ENCODE data around the gene GM2A.
"Not testable (repeated sequence)": the region's sequence is repeated elsewhere in the genome, so short reads cannot be mapped to it uniquely, and the experiment has no call there.

GM2A gene

DNA sequence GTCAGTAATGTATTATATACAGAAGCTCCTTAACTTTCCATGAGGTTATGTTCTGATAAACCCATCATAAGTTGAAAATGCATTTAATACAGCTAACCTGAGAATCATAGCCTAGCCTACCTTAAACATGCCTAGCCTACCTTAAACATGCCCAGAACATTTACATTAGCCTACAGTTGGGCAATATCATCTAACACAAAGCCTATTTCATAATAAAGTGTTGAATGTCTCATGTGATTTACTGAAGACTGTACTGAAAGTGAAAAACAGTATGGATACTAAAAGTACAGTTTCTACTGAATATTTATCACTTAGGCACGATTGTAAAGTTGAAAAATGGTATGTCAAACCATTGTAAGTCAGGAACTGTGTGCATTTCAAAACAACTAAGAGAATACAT lies 1.6 kb downstream of the GM2A start:
- DNase-seq (ENCODE audit: low spot score): no peak

DNA sequence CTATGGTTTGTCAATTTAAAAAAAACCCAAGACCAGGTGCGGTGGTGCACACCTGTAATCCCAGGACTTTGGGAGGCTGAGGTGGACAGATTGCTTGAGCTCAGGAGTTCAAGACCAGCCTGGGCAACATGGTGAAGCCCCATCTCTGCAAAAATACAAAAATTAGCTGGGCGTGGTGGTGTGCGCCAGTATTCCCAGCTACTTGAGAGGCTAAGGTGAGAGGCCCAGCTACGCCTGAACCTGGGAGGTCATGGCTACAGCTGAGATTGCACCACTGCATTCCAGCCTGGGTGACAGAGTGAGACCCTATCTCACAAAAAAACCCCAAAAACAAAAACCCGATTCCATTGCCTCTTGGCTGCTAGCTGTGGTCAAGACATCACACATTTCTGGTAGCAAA lies 2.0 kb downstream of the GM2A start:
- not testable (repeated sequence) for DNase-seq (ENCODE audit: low spot score)

DNA sequence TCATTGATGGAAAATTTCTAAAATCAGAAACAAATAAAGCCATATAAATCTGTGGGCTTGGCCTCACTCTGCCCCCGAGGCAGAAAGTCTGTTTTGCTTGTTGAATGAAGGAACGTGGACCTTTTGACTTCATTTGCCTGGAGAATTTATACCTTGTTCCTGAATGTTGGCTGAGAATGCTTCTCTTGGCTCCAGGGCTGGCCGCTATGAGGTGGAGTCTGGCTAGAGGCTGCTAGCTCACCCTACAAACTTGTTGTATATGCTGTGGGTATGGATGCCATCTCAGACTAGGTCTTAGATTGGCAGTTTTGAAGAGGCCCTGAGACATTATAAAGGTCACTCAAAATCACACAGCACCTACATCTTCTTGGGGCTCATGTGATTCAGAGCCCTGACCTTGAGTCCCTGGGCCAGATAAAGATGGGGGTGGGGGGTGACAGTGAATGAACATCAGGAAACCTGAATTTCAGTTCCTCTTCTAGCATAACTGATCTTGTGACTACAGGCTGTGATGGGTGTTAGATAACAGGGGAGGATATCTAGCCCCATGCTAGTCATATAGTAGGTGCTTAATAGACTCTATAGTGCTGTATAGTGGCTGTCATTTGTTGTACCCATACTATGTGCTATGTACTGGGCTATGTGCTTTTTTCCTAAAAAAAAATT lies 2.8 kb downstream of the GM2A start:
- no peak for DNase-seq (ENCODE audit: low spot score)

DNA sequence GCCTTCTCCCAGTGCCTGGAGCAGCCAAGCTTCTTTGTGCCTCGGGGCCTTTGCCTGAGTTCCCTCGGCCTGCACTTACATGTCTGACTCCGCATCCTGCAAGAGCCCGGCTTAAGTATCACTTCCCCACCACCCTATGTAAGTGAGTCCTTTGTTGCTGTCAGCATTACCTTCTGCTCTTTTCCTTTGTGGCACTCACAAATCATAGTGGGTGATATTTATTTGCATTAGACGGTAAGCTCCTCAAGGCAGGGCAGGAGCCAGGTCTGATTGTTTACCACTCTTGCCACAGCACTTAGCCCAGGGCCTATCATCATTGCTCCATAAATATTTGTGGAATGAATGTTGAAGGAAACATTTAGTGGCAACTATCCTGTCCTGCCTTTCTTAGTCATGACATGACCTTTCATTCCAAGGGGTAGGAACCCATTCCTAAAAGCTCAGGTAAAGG lies 4.8 kb downstream of the GM2A start:
- peak; percentile 33 for DNase-seq (ENCODE audit: low spot score)

DNA sequence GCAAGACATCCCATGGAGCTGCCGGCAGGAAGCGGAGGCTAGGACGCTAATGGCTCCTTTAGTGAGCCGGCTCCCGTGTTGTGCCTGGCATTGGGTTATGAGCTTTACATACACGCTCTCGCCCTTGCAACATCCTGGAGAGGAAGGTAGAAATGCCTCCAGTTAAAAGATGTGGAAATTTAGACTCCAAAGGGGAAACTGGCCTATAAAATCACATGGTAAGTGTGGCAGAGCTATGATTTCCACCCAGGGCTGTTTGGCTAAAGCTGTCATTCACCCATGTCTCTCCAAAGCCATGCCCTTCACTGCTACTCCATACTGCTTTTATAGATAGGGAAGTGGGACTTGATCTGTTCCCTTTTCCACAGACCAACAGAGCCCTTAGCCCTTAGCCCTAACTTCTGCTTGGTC lies 5.2 kb downstream of the GM2A start:
- no peak for DNase-seq (ENCODE audit: low spot score)

DNA sequence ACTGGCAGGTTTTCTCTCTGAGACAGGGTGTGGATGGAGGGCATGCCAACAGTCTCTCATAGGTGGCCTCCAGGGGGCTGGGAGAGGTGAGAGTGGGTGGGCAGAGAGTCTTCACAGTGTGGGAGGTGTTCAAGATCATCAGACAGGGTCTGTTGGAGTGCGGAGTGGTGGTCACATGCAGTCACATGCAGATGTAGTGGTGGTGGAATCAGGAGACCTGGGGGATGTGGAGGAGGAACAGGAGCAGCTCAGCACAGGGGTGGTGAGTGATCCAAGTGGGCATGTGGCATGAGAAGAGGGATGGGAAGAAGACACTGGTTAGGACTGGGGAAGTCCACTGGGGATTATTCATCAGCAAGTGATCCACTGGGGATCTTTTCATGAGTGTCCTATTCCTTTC lies 5.8 kb downstream of the GM2A start:
- DNase-seq (ENCODE audit: low spot score): no peak

DNA sequence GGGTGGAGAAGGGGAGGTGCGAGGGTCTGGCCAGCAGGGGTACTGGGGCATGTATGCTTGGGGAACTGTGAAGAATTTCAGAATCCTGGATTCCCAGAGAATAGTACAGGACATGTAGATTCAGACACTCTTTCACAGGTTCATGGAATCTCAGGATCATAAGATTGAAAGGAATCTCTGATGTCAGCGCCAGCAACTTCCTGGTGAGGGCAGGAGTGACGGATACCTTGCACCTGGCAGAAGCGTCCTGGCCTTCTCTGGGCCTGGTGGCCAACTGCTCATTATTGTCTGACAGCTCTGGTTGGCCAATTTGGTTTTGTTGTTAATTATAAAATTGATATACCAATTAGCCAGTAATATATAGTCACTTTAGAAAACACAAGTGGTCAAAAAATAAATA lies 6.9 kb downstream of the GM2A start:
- DNase-seq (ENCODE audit: low spot score): no peak

DNA sequence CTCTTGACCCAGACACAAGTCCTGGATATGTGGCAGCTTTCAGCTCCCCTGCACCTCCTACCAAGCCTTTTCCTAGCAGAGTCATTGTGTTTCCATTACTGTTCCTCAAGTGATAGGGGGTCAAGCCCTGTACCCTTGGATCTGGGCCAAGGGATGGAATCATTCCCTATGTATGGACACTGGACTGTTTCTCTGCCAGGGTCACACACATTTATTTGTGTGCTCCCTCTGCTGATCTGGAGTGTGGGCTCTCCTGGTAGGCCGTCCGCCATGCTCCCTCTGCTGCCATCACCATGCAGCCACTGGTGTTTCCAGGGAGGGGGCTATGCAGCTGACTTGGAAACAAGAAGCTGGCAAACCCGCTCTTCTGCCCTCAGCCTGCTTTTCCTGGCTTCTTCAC lies 9.5 kb downstream of the GM2A start:
- no peak for DNase-seq (ENCODE audit: low spot score)

DNA sequence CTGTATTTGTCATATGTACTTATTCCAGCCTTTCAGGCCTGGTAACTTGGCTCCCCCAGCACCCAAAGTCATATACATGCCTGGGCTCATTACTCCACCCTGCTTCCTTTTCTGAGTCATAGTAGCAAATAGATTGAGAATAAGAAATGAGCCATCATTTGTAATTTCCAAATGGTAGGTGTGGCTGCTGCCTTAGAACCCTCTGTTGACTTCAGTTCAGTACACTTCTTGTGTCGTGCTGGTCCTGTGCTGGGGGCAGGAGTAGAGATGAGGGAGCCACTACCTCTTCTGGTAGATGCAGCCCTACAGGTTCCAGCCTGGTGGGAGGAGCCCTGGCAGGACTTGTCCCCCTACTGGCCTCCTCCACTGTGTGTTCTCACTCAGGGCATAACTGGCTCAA lies 11.1 kb downstream of the GM2A start:
- DNase-seq (ENCODE audit: low spot score): peak; percentile 75

DNA sequence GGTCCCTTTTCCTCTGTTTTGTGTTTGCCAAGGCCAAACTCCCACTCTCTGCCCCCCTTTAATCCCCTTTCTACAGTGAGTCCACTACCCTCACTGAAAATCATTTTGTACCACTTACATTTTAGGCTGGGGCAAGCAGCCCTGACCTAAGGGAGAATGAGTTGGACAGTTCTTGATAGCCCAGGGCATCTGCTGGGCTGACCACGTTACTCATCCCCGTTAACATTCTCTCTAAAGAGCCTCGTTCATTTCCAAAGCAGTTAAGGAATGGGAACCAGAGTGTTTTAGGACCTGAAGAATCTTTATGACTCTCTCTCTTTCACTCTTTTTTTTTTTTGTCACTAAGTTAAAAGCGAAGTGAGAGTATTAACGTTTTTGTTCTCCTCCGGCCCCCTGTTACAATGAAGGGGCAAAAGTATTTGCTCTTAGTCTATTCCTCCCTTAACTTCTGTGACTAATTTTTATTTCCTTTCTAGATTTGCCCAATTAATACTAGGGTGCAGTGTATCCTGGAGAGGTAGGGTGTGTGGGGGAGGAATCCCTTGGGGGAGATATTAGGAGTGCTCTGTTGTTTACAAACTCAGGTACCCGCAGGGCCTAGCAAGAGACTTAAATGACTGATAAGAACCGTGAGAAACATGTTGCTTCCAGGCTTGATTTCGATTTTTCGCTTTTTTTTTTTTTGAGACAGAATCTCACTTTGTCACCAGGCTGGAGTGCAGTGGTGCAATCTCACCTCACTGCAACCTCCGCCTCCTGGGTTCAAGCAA lies 14.7 kb downstream of the GM2A start:
- no peak for DNase-seq (ENCODE audit: low spot score)

DNA sequence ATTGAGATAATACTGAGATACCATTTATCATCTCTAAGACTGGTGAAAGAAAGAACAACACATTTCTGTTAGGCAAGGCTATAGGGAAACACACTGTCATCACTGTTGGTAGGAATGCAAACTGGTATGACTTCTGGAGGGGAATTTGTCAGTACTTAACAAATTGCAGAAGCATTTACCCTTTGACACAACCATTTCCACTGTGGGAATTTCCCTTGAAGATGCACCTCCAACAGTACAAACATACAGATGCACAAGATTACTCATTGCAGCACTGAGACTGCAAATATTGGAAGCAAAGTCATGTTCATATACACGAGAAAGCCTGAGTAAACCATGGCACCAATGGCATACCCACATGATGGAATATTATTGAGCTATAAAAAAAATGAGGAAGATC lies 17.6 kb downstream of the GM2A start:
- DNase-seq (ENCODE audit: low spot score): no peak

DNA sequence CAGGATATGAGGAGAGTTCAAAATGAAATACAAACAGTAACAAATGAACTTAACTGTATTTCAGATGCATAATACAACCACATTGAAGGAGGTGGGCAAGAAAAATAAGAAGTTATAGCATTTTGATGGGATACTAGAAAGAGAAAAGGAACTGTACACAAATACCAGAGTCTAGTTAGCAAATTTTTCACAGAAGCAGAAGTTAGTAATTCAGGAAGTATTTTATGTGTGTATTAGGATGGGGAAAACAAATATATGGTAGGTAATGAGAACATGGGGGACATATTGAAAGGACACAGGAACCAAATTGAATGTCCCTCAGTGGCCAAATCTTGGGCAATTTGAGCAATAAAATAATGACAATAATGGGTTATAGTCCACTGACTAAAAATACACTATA lies 18.4 kb downstream of the GM2A start:
- no peak for DNase-seq (ENCODE audit: low spot score)

DNA sequence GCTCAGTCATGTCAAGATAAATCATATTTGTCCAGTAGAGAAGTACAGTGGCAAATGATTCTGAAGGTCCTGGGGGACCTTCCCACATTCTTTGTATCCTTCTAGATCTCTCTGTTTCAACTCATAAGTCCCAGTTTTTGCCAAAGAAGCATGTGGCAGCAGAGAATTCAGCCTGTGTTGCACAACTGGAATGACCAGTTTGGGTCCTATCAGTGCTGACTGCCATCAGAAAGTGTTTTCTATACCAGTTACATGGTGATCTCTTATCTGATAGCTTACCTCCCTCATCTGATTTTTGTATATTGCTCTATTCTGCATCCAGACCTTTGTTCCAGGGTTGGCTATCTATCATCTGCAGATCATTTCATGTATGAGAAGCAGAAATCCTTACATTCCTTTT lies 21.7 kb downstream of the GM2A start:
- DNase-seq (ENCODE audit: low spot score): no peak

DNA sequence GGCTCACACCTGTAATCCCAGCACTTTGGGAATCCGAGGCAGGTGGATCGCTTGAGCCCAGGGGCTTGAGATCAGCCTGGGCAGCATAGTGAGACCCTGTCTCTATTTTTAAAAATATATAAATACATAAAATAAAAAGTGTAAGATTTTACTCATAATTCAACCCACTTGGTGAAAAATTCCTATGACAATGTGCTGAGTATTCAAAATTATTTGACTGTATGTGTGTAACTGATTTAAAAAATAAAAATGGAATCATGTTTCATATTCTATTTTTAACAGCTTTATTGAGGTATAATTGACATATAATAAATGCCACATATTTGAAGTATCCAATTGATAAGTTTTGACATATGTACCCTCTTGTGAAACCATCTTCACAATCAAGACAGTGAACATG lies 22.8 kb downstream of the GM2A start:
- no peak for DNase-seq (ENCODE audit: low spot score)

DNA sequence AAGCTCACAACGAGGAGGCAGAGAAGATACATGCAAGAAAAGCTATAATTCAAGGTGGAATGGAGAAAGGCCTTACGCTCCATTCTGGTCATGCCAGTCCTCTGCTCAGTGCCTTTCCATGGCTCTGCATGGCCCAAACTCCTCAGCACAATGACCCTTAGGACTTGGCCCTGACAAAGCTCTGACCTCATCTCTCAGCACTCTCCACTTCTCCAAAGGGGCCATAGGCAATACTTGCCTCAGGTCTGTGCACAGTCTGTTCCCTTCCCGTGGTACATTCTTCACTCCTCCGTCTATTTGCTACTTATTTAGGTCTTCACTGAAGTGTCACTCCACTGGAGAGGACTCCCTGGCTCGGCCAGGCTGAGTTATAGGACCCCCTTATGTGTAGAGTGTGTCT lies 25.9 kb downstream of the GM2A start:
- DNase-seq (ENCODE audit: low spot score): no peak

DNA sequence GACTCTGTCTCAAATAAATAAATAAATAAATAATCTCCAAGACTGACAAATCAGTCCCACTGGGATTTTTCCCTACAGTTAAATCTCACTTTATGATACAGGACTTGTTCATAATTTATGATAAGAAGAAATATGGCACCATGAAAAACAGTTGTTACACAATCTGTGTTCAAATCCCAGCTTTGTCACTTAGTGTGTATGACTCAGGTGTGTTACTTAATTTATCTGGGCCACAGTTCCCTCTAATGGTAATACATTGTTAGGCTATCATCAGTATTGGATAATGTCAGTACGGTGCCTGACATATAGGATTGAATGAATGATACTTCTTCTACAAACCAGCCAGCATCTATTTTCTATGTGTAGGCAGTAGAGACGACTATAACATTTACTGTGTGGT lies 27.5 kb downstream of the GM2A start:
- no peak for DNase-seq (ENCODE audit: low spot score)

DNA sequence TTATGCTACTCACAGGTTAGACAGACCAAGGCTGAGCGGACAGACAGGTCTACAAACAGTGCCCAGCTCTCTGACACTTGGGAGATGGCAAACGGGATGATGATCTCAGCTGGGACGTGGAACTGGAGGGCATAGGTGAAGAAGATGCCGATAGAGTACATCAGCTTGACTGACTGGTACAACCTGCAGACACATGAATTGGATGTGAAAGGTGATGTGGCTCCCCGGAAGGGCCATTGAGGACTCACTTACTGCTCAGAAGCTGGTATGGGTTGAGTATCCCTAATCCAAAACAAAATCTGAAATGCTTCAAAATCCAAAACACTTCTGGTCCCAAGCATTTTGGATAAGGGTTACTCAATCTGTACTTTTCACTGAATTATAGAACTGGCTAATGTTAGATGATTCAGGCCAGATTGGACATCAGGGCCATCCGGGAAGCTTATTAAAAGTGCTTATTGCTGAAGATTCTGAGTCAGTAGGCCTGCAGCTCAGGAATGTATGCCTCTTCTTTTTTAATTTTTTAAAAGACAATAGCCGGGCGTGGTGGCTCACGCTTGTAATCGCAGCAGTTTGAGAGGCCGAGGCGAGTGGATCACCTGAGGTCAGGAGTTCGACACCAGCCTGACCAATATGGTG lies 28.1 kb downstream of the GM2A start:
- no peak for DNase-seq (ENCODE audit: low spot score)

DNA sequence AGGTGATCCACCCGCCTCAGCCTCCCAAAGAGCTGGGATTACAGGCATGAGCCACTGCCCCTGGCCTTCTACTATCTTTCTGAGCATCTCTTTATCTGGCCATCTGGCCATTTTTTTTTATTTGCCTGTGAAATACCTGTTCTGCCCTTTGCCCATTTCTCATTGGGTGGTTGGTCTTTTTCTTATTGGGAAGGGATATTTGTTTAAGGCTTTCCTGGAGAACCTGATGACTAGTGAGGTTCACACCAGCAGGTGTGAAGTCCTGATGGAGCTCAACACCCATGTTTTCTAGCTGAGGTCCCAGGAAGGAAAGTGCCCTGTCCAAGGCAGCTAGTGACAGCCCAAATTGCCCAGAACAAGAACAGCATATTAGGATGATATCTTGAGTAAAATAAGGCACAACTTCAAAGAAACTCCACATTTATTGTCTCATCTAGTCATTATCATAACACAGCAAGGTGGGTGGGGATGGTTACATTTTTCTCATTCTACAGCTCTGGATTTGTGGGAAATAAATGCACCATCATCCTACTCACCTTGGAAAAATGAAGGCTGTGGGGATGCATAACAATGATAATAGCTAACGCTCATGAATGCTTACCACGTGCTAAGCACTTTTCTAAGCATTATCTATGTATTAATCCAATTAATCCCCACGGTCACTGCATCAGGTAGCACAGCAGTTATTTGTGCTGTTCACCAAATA lies 30.3 kb downstream of the GM2A start:
- no peak for DNase-seq (ENCODE audit: low spot score)

DNA sequence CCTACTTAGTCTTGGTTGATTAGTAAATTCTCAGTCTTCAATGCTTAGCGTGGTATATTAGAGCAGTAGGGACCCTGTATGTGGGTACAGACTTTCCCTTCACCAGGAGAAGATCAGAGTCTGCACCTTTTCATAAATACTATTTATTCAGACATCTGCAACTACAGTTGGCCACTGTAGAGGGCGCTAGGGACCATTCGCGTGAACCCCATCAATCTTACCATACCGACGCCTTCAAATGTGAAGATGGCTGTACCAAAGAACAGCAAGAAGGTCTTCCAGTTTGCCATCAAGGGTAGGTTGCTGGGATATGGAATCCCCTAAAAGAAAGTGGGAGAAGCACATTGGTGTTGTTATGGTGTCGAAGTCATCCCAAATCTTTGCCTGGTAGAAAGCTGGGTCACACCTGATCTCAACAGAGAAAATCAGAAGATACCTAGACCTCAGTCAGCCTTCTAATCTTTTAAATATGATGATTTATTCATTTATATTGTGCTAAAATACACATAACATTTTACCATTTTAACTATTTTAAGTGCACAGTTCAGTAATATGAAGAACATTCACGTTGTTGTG lies 31.5 kb downstream of the GM2A start:
- no peak for DNase-seq (ENCODE audit: low spot score)

DNA sequence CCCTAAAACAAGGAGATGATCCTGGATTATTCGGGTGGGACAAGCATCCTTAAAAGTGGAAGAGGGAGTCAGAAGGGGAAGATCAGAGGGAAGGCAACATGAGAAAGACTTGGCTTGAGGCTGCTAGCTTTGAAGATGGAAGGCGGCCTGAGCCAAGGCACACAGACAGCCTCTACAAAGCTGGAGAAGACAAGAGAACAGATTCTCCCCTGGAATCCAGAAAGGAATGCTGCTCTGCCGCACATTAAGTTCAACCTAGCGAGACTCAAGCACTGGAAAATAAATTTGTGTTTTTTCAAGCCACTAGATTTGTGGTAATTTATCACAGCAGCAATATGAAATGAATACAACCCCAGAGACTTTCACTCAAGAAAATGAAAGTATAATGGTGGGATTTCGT lies 32.7 kb downstream of the GM2A start:
- no peak for DNase-seq (ENCODE audit: low spot score)

DNA sequence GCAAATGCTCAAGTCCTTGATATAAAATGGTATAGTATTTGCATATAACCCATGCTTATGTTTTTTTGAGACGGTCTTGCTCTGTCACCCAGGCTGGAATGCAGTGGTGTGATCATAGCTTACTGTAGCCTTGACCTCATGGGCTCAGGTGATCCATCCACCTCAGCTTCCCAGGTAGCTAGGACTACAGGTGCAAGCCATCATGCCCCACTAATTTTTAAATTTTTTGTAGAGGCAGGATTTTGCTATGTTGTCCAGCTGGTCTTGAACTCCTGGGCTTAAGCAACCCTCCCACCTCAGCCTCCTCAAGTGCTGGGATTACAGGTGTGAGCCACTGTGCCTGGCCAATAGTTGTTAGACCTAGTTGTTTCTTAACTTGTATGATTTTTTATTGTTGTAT lies 33.3 kb downstream of the GM2A start:
- no peak for DNase-seq (ENCODE audit: low spot score)

DNA sequence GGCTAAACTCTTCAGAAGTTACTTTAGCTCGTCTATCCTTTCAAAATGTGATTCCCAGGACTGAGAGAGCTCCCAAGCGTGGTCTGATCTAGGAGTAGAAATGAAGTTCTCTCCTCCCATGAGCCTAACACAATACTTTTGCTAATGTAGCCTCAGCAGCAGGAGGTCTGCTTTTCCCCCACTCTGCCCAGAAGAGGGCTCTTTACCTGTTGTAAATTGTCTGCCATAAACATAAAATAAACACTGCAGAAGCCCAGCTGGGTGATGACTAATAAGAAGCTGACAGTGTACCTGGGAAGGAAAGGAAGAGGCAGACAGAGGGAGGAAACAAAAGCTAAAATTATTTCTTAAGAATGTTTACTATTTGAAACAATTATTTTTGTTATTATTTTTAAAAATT lies 35.2 kb downstream of the GM2A start:
- no peak for DNase-seq (ENCODE audit: low spot score)

Measured in AG08395 (cell line).